ENCODE results near the gene PAXIP1.

DNA sequence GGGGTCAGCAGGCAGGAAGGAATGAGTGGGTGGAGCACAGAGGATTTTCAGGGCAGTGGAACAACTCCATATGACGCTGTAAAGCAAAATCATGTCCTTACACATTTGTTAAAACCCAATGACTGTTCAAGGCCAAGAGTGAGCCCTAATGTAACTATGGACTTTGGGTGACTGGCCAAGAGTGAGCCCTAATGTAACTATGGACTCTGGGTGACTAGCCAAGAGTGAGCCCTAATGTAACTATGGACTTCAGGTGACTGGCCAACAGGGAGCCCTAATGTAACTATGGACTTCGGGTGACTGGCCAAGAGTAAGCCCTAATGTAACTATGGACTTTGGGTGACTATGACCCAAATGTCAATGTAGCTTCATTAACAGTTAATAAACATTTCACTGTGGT lies 52.0 kb downstream of the PAXIP1 start:
- TF ChIP-seq ZBTB1 (tag by site-specific recombination; IDR thresholded peaks at IDR 0.05) (no peak), ZNF660 (tag by site-specific recombination; IDR thresholded peaks at IDR 0.05) (no peak), YY1 (tag by site-specific recombination; IDR thresholded peaks at IDR 0.05) (no peak), ZNF521 (tag by site-specific recombination; IDR thresholded peaks at IDR 0.05) (no peak), BCL11A (tag by site-specific recombination; IDR thresholded peaks at IDR 0.05; ENCODE audit: low read depth) (no peak), ZNF274 (IDR thresholded peaks at IDR 0.05; ENCODE audit: low read length) (no peak), ZNF274 (tag by site-specific recombination; IDR thresholded peaks at IDR 0.05; ENCODE audit: borderline replicate concordance) (no peak), MZF1 (tag by site-specific recombination; IDR thresholded peaks at IDR 0.05; ENCODE audit: borderline replicate concordance) (no peak), ZNF174 (tag by site-specific recombination; IDR thresholded peaks at IDR 0.05) (no peak)
- TF ChIP-seq, protein P1, sequence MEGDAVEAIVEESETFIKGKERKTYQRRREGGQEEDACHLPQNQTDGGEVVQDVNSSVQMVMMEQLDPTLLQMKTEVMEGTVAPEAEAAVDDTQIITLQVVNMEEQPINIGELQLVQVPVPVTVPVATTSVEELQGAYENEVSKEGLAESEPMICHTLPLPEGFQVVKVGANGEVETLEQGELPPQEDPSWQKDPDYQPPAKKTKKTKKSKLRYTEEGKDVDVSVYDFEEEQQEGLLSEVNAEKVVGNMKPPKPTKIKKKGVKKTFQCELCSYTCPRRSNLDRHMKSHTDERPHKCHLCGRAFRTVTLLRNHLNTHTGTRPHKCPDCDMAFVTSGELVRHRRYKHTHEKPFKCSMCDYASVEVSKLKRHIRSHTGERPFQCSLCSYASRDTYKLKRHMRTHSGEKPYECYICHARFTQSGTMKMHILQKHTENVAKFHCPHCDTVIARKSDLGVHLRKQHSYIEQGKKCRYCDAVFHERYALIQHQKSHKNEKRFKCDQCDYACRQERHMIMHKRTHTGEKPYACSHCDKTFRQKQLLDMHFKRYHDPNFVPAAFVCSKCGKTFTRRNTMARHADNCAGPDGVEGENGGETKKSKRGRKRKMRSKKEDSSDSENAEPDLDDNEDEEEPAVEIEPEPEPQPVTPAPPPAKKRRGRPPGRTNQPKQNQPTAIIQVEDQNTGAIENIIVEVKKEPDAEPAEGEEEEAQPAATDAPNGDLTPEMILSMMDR (tag by site-specific recombination; IDR thresholded peaks at IDR 0.05) = no peak
- TF ChIP-seq, protein P2, sequence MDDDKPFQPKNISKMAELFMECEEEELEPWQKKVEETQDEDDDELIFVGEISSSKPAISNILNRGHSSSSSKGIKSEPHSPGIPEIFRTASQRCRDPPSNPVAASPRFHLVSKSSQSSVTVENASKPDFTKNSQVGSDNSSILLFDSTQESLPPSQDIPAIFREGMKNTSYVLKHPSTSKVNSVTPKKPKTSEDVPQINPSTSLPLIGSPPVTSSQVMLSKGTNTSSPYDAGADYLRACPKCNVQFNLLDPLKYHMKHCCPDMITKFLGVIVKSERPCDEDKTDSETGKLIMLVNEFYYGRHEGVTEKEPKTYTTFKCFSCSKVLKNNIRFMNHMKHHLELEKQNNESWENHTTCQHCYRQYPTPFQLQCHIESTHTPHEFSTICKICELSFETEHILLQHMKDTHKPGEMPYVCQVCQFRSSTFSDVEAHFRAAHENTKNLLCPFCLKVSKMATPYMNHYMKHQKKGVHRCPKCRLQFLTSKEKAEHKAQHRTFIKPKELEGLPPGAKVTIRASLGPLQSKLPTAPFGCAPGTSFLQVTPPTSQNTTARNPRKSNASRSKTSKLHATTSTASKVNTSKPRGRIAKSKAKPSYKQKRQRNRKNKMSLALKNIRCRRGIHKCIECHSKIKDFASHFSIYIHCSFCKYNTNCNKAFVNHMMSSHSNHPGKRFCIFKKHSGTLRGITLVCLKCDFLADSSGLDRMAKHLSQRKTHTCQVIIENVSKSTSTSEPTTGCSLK (tag by site-specific recombination; IDR thresholded peaks at IDR 0.05) = no peak
- TF ChIP-seq, protein P3, sequence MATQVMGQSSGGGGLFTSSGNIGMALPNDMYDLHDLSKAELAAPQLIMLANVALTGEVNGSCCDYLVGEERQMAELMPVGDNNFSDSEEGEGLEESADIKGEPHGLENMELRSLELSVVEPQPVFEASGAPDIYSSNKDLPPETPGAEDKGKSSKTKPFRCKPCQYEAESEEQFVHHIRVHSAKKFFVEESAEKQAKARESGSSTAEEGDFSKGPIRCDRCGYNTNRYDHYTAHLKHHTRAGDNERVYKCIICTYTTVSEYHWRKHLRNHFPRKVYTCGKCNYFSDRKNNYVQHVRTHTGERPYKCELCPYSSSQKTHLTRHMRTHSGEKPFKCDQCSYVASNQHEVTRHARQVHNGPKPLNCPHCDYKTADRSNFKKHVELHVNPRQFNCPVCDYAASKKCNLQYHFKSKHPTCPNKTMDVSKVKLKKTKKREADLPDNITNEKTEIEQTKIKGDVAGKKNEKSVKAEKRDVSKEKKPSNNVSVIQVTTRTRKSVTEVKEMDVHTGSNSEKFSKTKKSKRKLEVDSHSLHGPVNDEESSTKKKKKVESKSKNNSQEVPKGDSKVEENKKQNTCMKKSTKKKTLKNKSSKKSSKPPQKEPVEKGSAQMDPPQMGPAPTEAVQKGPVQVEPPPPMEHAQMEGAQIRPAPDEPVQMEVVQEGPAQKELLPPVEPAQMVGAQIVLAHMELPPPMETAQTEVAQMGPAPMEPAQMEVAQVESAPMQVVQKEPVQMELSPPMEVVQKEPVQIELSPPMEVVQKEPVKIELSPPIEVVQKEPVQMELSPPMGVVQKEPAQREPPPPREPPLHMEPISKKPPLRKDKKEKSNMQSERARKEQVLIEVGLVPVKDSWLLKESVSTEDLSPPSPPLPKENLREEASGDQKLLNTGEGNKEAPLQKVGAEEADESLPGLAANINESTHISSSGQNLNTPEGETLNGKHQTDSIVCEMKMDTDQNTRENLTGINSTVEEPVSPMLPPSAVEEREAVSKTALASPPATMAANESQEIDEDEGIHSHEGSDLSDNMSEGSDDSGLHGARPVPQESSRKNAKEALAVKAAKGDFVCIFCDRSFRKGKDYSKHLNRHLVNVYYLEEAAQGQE (tag by site-specific recombination; IDR thresholded peaks at IDR 0.05) = no peak
- TF ChIP-seq, protein P4, sequence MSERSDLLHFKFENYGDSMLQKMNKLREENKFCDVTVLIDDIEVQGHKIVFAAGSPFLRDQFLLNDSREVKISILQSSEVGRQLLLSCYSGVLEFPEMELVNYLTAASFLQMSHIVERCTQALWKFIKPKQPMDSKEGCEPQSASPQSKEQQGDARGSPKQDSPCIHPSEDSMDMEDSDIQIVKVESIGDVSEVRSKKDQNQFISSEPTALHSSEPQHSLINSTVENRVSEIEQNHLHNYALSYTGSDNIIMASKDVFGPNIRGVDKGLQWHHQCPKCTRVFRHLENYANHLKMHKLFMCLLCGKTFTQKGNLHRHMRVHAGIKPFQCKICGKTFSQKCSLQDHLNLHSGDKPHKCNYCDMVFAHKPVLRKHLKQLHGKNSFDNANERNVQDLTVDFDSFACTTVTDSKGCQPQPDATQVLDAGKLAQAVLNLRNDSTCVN (tag by site-specific recombination; optimal IDR thresholded peaks at IDR 0.05) = no peak
